ENCODE data around the gene KCNK16.

GRCh38 chr6:39317256-39317655 lies 5.2 kb downstream of the KCNK16 start:
- TF ChIP-seq CTCF (IDR thresholded peaks at IDR 0.05; ENCODE audit: poor library complexity) = no peak
- TF ChIP-seq EZH2 (IDR thresholded peaks at IDR 0.05; ENCODE audit: borderline replicate concordance) = no peak
- no peak for TF ChIP-seq EZH2phosphoT487 (IDR thresholded peaks at IDR 0.05; ENCODE audit: low read depth, severe bottlenecking, unreplicated experiment)
